GM12864 (cell line): Measurements from ENCODE around the gene DDA1.

Experiments
- DNase-seq: peaks from one replicate; pipeline ENCODE4 v3.0.0-alpha.2; 2011; ENCODE audit warnings: low read depth
- H3K4me3 ChIP-seq: 2 replicates; pipeline ENCODE4 v1.5.1; 2011; ENCODE audit warnings: mild to moderate bottlenecking, low read depth, low read length, control low read depth
- CTCF ChIP-seq: IDR thresholded peaks from 2 replicates; pipeline ENCODE4 v1.5.1; 2011; ENCODE audit warnings: low read depth, mild to moderate bottlenecking, moderate library complexity, low read length, control low read depth, inconsistent platforms; ENCODE audit errors: missing control alignments

DDA1 gene

GRCh38 chr19:17323300-17323963 lies 14.1 kb downstream of the DDA1 start:
- no peak for DNase-seq
- H3K4me3 ChIP-seq, result no peak overlapping the region
- no peak for TF ChIP-seq CTCF

GRCh38 chr19:17323964-17324332 lies 14.6 kb downstream of the DDA1 start:
- no peak for DNase-seq

GRCh38 chr19:17324357-17325114 lies 15.2 kb downstream of the DDA1 start:
- no peak for TF ChIP-seq CTCF
- no peak for DNase-seq
- H3K4me3 ChIP-seq, result no peak overlapping the region

More at GRCh38 chr19:17323964-17324332, 14.6 kb downstream of the DDA1 start:
- H3K4me3 ChIP-seq, result no peak overlapping the region
- no peak for TF ChIP-seq CTCF

- no peak overlapping the region for H3K4me3 ChIP-seq
- DNase-seq, result no peak
- no peak for TF ChIP-seq CTCF
Observed at GRCh38 chr19:17325133-17325532, 15.8 kb downstream of the DDA1 start.

GRCh38 chr19:17325881-17326594 lies 16.7 kb downstream of the DDA1 start:
- no peak overlapping the region for H3K4me3 ChIP-seq
- no peak for DNase-seq
- TF ChIP-seq CTCF, result no peak

- DNase-seq, result no peak
- H3K4me3 ChIP-seq, result no peak overlapping the region
- no peak for TF ChIP-seq CTCF
Observed at GRCh38 chr19:17326595-17326966, 17.2 kb downstream of the DDA1 start.
